ENCODE measurements around the gene LOC128125822.

Gene LOC128125822

DNA sequence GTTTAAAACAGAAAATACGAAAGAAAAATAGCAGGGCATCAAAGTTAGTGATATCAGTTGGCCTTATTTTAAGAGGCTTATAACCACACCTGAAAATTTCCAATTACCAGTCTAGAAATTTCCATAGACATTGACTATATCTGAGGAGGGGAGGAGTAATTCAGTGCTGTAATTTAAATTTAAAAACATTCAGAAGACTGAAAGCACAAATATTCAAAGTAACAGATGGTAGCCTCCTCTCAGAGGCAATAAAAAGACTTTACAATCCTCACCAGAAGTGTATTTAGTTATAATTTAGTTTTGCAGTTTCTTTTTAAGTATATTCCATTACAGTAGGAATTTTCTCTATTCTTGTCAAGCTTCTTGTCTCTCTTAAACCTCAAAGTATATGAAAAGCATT lies 18.4 kb upstream of the LOC128125822 start:
- Histone ChIP-seq H3K27me3 (ENCODE audit: insufficient read depth, low read length) (no peaks in the 10 kb centered on the region), H3K4me2 (ENCODE audit: low read length) (no peak overlapping the region), H3K36me3 (ENCODE audit: control insufficient read depth in 1 of 2, insufficient read depth in 2 of 2, low read length in 2 of 2) (no peaks in the 10 kb centered on the region), H3K9me2 (ENCODE audit: insufficient read depth) (no peaks in the 10 kb centered on the region), H3K79me2 (ENCODE audit: insufficient read depth, low read length) (no peaks in the 10 kb centered on the region), H3K9me3 (ENCODE audit: control insufficient read depth in 1 of 2, insufficient read depth in 1 of 2, low read depth in 1 of 2, low read length in 2 of 2) (no peaks in the 10 kb centered on the region), H3K4me1 (ENCODE audit: control insufficient read depth in 1 of 2, insufficient read depth in 2 of 2, low read length in 2 of 2) (no peaks in the 10 kb centered on the region), H2AFZ (ENCODE audit: low read depth, low read length, poor library complexity, severe bottlenecking) (no peak overlapping the region), H3K4me3 (replicated peaks in 1 of 2; ENCODE audit: low read depth in 1 of 2, low read length in 2 of 2) (no peak overlapping the region), H3K9ac (ENCODE audit: low read length) (no peak overlapping the region), H3K27ac (ENCODE audit: low read depth, low read length) (no peak overlapping the region), H4K20me1 (ENCODE audit: insufficient read depth) (no peaks in the 10 kb centered on the region)
- RAD21 ChIA-PET (ENCODE audit: low non-redundant PET in 1 of 2, low total read pairs in 2 of 2, uncharacterized antibody in 2 of 2, unreplicated experiment in 2 of 2): no interaction called here
- TF ChIP-seq YY1 (IDR thresholded peaks at IDR 0.05; ENCODE audit: extremely low read depth, insufficient replicate concordance, low read depth, low read length) (no peak), CBX3 (IDR thresholded peaks at IDR 0.05; ENCODE audit: low read depth) (no peak), SIN3A (IDR thresholded peaks at IDR 0.05; ENCODE audit: low read depth) (no peak), ZFX (IDR thresholded peaks at IDR 0.05) (no peak), POLR2A (IDR thresholded peaks at IDR 0.05; ENCODE audit: borderline replicate concordance, extremely low read depth, insufficient read depth, insufficient read length) (no peak), JUND (IDR thresholded peaks at IDR 0.05) (no peak), EZH2phosphoT487 (IDR thresholded peaks at IDR 0.05; ENCODE audit: borderline replicate concordance) (no peak), ELF1 (IDR thresholded peaks at IDR 0.05; ENCODE audit: borderline replicate concordance, low read depth) (no peak), EGR1 (IDR thresholded peaks at IDR 0.05; ENCODE audit: low read depth) (no peak), POLR2AphosphoS5 (IDR thresholded peaks at IDR 0.05; ENCODE audit: low read depth, low read length) (no peak), RAD21 (IDR thresholded peaks at IDR 0.05; ENCODE audit: low read depth) (no peak), SRF (IDR thresholded peaks at IDR 0.05; ENCODE audit: low read depth) (no peak), TCF7L2 (IDR thresholded peaks at IDR 0.05; ENCODE audit: borderline replicate concordance, extremely low read depth, insufficient read depth, insufficient read length) (no peak), FOSL1 (IDR thresholded peaks at IDR 0.05; ENCODE audit: low read depth) (no peak)
- TF ChIP-seq, protein P1, sequence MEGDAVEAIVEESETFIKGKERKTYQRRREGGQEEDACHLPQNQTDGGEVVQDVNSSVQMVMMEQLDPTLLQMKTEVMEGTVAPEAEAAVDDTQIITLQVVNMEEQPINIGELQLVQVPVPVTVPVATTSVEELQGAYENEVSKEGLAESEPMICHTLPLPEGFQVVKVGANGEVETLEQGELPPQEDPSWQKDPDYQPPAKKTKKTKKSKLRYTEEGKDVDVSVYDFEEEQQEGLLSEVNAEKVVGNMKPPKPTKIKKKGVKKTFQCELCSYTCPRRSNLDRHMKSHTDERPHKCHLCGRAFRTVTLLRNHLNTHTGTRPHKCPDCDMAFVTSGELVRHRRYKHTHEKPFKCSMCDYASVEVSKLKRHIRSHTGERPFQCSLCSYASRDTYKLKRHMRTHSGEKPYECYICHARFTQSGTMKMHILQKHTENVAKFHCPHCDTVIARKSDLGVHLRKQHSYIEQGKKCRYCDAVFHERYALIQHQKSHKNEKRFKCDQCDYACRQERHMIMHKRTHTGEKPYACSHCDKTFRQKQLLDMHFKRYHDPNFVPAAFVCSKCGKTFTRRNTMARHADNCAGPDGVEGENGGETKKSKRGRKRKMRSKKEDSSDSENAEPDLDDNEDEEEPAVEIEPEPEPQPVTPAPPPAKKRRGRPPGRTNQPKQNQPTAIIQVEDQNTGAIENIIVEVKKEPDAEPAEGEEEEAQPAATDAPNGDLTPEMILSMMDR (IDR thresholded peaks at IDR 0.05 in 2 of 3, conservative IDR thresholded peaks at IDR 0.05 in 1 of 3; ENCODE audit: borderline replicate concordance in 1 of 3, insufficient read depth in 1 of 3, low read depth in 2 of 3, low read length in 2 of 3): no peak
- TF ChIP-seq, protein P2, sequence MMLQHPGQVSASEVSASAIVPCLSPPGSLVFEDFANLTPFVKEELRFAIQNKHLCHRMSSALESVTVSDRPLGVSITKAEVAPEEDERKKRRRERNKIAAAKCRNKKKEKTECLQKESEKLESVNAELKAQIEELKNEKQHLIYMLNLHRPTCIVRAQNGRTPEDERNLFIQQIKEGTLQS (IDR thresholded peaks at IDR 0.05): no peak
- TF ChIP-seq, protein P3, sequence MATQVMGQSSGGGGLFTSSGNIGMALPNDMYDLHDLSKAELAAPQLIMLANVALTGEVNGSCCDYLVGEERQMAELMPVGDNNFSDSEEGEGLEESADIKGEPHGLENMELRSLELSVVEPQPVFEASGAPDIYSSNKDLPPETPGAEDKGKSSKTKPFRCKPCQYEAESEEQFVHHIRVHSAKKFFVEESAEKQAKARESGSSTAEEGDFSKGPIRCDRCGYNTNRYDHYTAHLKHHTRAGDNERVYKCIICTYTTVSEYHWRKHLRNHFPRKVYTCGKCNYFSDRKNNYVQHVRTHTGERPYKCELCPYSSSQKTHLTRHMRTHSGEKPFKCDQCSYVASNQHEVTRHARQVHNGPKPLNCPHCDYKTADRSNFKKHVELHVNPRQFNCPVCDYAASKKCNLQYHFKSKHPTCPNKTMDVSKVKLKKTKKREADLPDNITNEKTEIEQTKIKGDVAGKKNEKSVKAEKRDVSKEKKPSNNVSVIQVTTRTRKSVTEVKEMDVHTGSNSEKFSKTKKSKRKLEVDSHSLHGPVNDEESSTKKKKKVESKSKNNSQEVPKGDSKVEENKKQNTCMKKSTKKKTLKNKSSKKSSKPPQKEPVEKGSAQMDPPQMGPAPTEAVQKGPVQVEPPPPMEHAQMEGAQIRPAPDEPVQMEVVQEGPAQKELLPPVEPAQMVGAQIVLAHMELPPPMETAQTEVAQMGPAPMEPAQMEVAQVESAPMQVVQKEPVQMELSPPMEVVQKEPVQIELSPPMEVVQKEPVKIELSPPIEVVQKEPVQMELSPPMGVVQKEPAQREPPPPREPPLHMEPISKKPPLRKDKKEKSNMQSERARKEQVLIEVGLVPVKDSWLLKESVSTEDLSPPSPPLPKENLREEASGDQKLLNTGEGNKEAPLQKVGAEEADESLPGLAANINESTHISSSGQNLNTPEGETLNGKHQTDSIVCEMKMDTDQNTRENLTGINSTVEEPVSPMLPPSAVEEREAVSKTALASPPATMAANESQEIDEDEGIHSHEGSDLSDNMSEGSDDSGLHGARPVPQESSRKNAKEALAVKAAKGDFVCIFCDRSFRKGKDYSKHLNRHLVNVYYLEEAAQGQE (IDR thresholded peaks at IDR 0.05; ENCODE audit: low read depth): no peak
- TF ChIP-seq, protein P4, sequence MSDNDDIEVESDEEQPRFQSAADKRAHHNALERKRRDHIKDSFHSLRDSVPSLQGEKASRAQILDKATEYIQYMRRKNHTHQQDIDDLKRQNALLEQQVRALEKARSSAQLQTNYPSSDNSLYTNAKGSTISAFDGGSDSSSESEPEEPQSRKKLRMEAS (IDR thresholded peaks at IDR 0.05): no peak
- DNase-seq (ENCODE audit: low read depth, low spot score) (no peak), ATAC-seq (no peak)
- CTCF ChIA-PET: no interaction called here
- POLR2A ChIA-PET: no interaction called here
- intact Hi-C loops (cut with micrococcal nuclease): no loop called here
- no TSS peak for BruUV-seq (replicated peaks)

All from HCT116 (cell line).